Kidney (tissue), 14 donors: Measurements from ENCODE around the gene MICAL2. TPM values are rescaled to one million over a fixed set of nuclear protein-coding genes. Genes with fewer than 3 reads are reported as not detected.

ENCODE experiments used
- DNase-seq, 5 donors: peaks; one replicate each; pipeline ENCODE4 v3.0.0-alpha.2; 2013 to 2020
- FAIRE-seq: peaks from 2 replicates; lab custom pipeline; 2012; peaks lifted over from hg19 to GRCh38; lab: Jason Lieb, UNC
- H3K27ac ChIP-seq, 2 donors: one replicate each; pipeline ENCODE4 v1.7.0; 2013; ENCODE audit warnings: low read depth in 2 of 2, low read length in 2 of 2, inconsistent platforms in 1 of 2
- H3K27me3 ChIP-seq: one replicate; pipeline ENCODE4 v1.7.1; 2013; ENCODE audit warnings: low read length, inconsistent platforms; ENCODE audit not compliant: control insufficient read depth, insufficient read depth
- H3K36me3 ChIP-seq, 3 donors: one replicate each; pipeline versions ENCODE4 v1.7.0 to v1.7.1; 2013; ENCODE audit warnings: low read length in 3 of 3, control low read depth in 1 of 3, inconsistent platforms in 1 of 3; ENCODE audit not compliant: insufficient read depth in 3 of 3, control insufficient read depth in 2 of 3
- H3K4me1 ChIP-seq, 3 donors: one replicate each; pipeline versions ENCODE4 v1.7.0 to v1.7.1; 2013; ENCODE audit warnings: low read length in 3 of 3, inconsistent platforms in 1 of 3, low read depth in 1 of 3; ENCODE audit not compliant: control insufficient read depth in 2 of 3, insufficient read depth in 2 of 3
- H3K4me3 ChIP-seq, 3 donors: one replicate each; pipeline versions ENCODE4 v1.7.0 to v1.8.1; 2013; ENCODE audit warnings: low read length in 3 of 3, control low read depth in 1 of 3, inconsistent platforms in 1 of 3
- H3K9ac ChIP-seq, 3 donors: one replicate each; pipeline versions ENCODE4 v1.7.0 to v1.7.1; 2013; ENCODE audit warnings: low read length in 3 of 3, control low read depth in 1 of 3, inconsistent platforms in 1 of 3
- H3K9me3 ChIP-seq, 3 donors: one replicate each; pipeline versions ENCODE4 v1.7.0 to v1.7.1; 2013; ENCODE audit warnings: low read length in 3 of 3, control low read depth in 1 of 3, inconsistent platforms in 1 of 3; ENCODE audit not compliant: control insufficient read depth in 2 of 3, insufficient read depth in 1 of 3
- CTCF ChIP-seq: IDR thresholded peaks from 3 replicates; pipeline ENCODE4 v1.5.1; 2012; ENCODE audit warnings: mild to moderate bottlenecking, moderate library complexity, borderline replicate concordance; ENCODE audit not compliant: insufficient read depth; ENCODE audit errors: extremely low read depth
- intact Hi-C: fragments of 100-400 bp; cut with DNase I; formaldehyde crosslinking; loops from one replicate; pipeline ENCODE4 v1.11.1; 2022
- polyA plus RNA-seq: library from polyadenylated mRNA; stranded (reverse); fragments of 350-450 nt; fragmentation: Illumina TruSeq; extraction: RNeasy Lipid Tissue Mini Kit (QIAGEN cat#74804); gene quantifications from one replicate; pipeline ENCODE4 v1.2.3, GENCODE V29; 2014; ENCODE audit warnings: low read depth, low replicate concordance; ENCODE audit not compliant: insufficient read depth
- total RNA-seq: library from RNA; stranded (reverse); fragmentation: NEBNext Ultra II Directional; extraction: Animal tissue kit (Norgen Biotek cat#: 25700); gene quantifications from one replicate; pipeline ENCODE4 v1.2.1, GENCODE V29; 2021
- donor health status: control.
- donor health status: control.
- donor health status: control.
- donor health status: control.
- donor health status: control.
- donor health status: DM: yes; HTN: yes; CAD: no.
- donor health status: Normal renal cell carcinoma (clear cell type).

Gene MICAL2
- total and polyA plus RNA-seq, 2 donors from 2014 or later: 7.8 to 64.5 TPM

- Histone ChIP-seq H3K27me3 (no peaks in the 10 kb centered on the region), H3K9me3 (no peaks in the 10 kb centered on the region), H3K9ac (no peak overlapping the region), H3K27ac (no peak overlapping the region), H3K4me3 (no peak overlapping the region), H3K4me1 (no peaks in the 10 kb centered on the region), H3K36me3 (no peaks in the 10 kb centered on the region)
- intact Hi-C loops: no loop called here
- TF ChIP-seq CTCF: no peak
- DNase-seq (no peak), FAIRE-seq (no peak)
Measured at GRCh38 chr11:12232160-12232559, 121.8 kb downstream of the MICAL2 start.

GRCh38 chr11:12232817-12233601, 122.6 kb downstream of the MICAL2 start:
- TF ChIP-seq CTCF: no peak
- intact Hi-C loops: no loop called here
- FAIRE-seq: no peak
- Histone ChIP-seq H3K27me3 (no peaks in the 10 kb centered on the region), H3K4me1 (no peaks in the 10 kb centered on the region), H3K36me3 (no peaks in the 10 kb centered on the region), H3K9ac (no peak overlapping the region), H3K27ac (no peak overlapping the region), H3K9me3 (no peaks in the 10 kb centered on the region), H3K4me3 (no peak overlapping the region)
- peak in 1 of 5 donors; percentile 16 for DNase-seq

GRCh38 chr11:12233602-12233925, 123.2 kb downstream of the MICAL2 start:
- no peak for TF ChIP-seq CTCF
- no peaks in the 10 kb centered on the region for H3K4me1 ChIP-seq
- FAIRE-seq: no peak
- H3K9me3 ChIP-seq: no peaks in the 10 kb centered on the region
- no peak overlapping the region for H3K9ac ChIP-seq
- H3K4me3 ChIP-seq: no peak overlapping the region
- no peak overlapping the region for H3K27ac ChIP-seq
- H3K27me3 ChIP-seq: no peaks in the 10 kb centered on the region
- no peaks in the 10 kb centered on the region for H3K36me3 ChIP-seq
- intact Hi-C loops: no loop called here
- DNase-seq: no peak

- H3K4me1 ChIP-seq: no peaks in the 10 kb centered on the region
- H3K27ac ChIP-seq: no peak overlapping the region
- H3K27me3 ChIP-seq: no peaks in the 10 kb centered on the region
- no peak for FAIRE-seq
- intact Hi-C loops: no loop called here
- no peak for DNase-seq
- no peak overlapping the region for H3K9ac ChIP-seq
- H3K4me3 ChIP-seq: no peak overlapping the region
- H3K9me3 ChIP-seq: no peaks in the 10 kb centered on the region
- TF ChIP-seq CTCF: no peak
- H3K36me3 ChIP-seq: no peaks in the 10 kb centered on the region
Measured at GRCh38 chr11:12234221-12234620, 123.8 kb downstream of the MICAL2 start.
